Measurements from ENCODE around the gene TMC3. TPM values are rescaled to one million over a fixed set of nuclear protein-coding genes. Genes with fewer than 3 reads are reported as not detected.
A peak's percentile ranks its signal among the peaks of the same experiment; 100 is the strongest.

Gene TMC3
- total and polyA plus RNA-seq, 2 experiments from 2014 or later, result 0.20 to 0.21 TPM

DNA sequence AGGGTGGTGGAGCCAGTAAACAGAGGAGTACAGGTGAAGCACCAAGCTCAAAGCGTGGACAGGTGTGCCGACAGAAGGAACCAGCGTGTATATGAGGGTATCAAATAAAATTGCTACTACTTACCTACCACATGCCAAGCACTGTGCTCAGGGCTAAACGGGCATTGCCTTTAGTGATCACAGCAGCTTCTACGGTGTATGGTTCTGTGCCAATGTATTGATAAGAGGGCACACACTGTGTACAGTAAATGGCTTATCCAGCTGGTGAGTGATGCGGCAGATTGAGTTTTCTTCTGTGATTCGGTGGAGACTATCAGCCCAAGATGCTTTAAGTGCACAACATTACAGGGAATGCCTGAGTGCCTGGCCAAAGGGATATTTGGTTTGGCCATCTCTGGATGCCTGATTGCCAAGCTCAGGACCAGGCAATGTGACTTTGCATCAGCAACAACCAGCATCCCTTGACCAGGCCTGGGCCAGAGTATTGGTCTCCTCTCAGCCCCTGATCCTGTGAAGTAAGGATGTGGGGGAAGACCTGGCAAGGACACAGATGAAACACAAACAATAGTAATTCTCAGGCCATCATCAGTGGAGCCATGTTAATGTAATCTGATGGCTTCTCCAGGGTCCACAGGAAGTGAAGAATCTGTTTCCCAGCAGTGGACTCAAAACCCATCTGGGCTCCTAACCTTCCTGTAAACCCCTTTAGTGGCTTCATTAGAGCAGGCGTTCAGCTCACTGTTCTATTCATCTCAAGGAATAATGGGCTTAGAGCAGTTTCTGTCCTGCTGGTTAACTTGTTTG is 64.2 kb downstream of the TMC3 start:
- DNase-seq (ENCODE audit: low read depth in 1 of 2, low spot score in 1 of 2), result no peak
- no peaks in the 10 kb centered on the region for H3K27me3 ChIP-seq
- no peaks in the 10 kb centered on the region for H3K4me1 ChIP-seq (ENCODE audit: low read depth)
- H3K9me3 ChIP-seq (ENCODE audit: low read depth), result no peaks in the 10 kb centered on the region
- no peak overlapping the region for H3K27ac ChIP-seq
- no peak for TF ChIP-seq CTCF (IDR thresholded peaks at IDR 0.05; ENCODE audit: low read depth, low read length)
- H3K36me3 ChIP-seq, result no peaks in the 10 kb centered on the region
- no peak overlapping the region for H3K4me3 ChIP-seq

DNA sequence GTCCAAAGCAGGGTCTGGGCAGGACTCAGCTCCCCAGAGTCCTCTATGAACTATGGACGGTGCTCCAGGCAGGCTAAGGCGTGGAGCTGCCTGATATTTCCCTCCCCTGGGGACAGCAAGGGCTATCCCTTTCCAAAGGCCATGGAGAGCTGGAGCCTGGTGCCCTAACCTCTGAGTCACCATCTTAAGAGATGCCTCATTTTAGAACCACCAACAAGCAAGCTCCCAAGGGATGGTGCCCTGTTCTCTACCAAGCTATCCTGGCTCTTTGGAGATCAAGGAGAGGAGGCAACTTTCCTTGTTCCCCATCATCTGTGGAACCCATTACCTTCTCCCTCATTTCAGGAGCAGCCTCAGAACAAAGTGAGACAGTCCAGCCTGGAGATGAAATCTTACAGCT is 65.8 kb downstream of the TMC3 start:
- Histone ChIP-seq H3K36me3 (no peaks in the 10 kb centered on the region), H3K27ac (no peak overlapping the region), H3K4me1 (ENCODE audit: low read depth) (no peaks in the 10 kb centered on the region), H3K27me3 (no peaks in the 10 kb centered on the region), H3K4me3 (no peak overlapping the region), H3K9me3 (ENCODE audit: low read depth) (no peaks in the 10 kb centered on the region)
- DNase-seq (ENCODE audit: low read depth in 1 of 2, low spot score in 1 of 2), result no peak
- no peak for TF ChIP-seq CTCF (IDR thresholded peaks at IDR 0.05; ENCODE audit: low read depth, low read length)

DNA sequence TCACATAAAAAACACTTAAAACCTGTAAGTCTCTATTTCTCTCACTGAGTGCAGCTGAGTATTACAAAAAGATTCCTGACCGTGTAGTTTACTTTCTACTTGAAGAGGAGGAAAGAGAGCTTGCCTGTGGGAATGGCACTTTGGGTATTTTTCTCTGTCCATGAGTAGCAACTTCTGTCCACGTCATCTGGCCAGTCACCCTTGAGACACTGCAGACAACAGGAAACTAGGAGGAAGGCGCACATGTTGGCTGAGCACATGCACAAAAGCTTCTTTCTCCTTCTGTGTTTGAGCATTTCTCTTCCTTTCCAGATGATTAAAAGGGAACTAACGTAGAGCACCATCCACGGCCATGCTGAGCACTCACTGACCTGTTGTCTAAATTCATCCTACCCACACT is 69.8 kb downstream of the TMC3 start:
- peak in 1 of 2 donors; percentile 76 for DNase-seq (ENCODE audit: low read depth in 1 of 2, low spot score in 1 of 2)
- no peaks in the 10 kb centered on the region for H3K36me3 ChIP-seq
- H3K27me3 ChIP-seq, result no peaks in the 10 kb centered on the region
- no peak overlapping the region for H3K4me3 ChIP-seq
- no peak overlapping the region for H3K27ac ChIP-seq
- no peaks in the 10 kb centered on the region for H3K9me3 ChIP-seq (ENCODE audit: low read depth)
- no peak for TF ChIP-seq CTCF (IDR thresholded peaks at IDR 0.05; ENCODE audit: low read depth, low read length)
- H3K4me1 ChIP-seq (ENCODE audit: low read depth), result no peaks in the 10 kb centered on the region

GRCh38 chr15:81303244-81304225 is 70.5 kb downstream of the TMC3 start:
- Histone ChIP-seq H3K9me3 (ENCODE audit: low read depth) (no peaks in the 10 kb centered on the region), H3K4me1 (ENCODE audit: low read depth) (no peaks in the 10 kb centered on the region), H3K36me3 (no peaks in the 10 kb centered on the region), H3K27me3 (no peaks in the 10 kb centered on the region), H3K4me3 (no peak overlapping the region), H3K27ac (no peak overlapping the region)
- TF ChIP-seq CTCF (IDR thresholded peaks at IDR 0.05; ENCODE audit: low read depth, low read length), result no peak
- peak in 1 of 2 donors; percentile 32 for DNase-seq (ENCODE audit: low read depth in 1 of 2, low spot score in 1 of 2)

DNA sequence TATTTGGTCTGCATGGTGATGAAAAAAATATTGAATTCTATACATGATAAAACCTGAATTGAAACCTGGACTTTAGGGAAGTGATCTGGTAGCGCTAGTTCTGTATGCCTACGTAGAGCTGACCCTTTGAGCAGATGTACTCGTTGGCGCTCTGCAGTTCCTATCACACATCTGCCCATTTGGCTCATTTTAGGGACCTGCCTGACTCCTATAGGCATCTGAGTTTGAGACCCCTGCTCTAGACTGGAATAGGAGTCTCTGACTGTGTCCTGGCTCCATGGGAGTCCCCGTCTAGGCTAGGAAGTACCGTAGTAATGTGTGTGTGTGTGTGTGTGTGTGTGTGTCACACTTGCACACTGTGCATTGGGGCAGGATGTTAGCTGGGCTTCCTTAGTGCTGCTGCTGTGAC is 71.3 kb downstream of the TMC3 start:
- H3K27ac ChIP-seq, result no peak overlapping the region
- no peak for TF ChIP-seq CTCF (IDR thresholded peaks at IDR 0.05; ENCODE audit: low read depth, low read length)
- no peak for DNase-seq (ENCODE audit: low read depth in 1 of 2, low spot score in 1 of 2)
- no peaks in the 10 kb centered on the region for H3K4me1 ChIP-seq (ENCODE audit: low read depth)
- H3K9me3 ChIP-seq (ENCODE audit: low read depth), result no peaks in the 10 kb centered on the region
- no peak overlapping the region for H3K4me3 ChIP-seq
- no peaks in the 10 kb centered on the region for H3K36me3 ChIP-seq
- no peaks in the 10 kb centered on the region for H3K27me3 ChIP-seq
